Measurements from ENCODE around the gene ZNF638. TPM values are rescaled to one million over a fixed set of nuclear protein-coding genes. Genes with fewer than 3 reads are reported as not detected.

Gene ZNF638
- total RNA-seq, 1 experiment from 2014 or later: 80.8 TPM

GRCh38 chr2:71451705-71452104 is 120.1 kb downstream of the ZNF638 start:
- POLR2A ChIA-PET: no interaction called here
- no peak for DNase-seq (ENCODE audit: low read depth, low spot score)
- in situ Hi-C loops (cut with HindIII; ENCODE audit: low pct_unique_long_range_greater_than_20kb, low sequenced_read_pairs) (no loop called here), intact Hi-C loops (cut with micrococcal nuclease; ENCODE audit: unreplicated experiment) (no loop called here)
- BruUV-seq (replicated peaks): no TSS peak
- no peak for ATAC-seq
- CTCF ChIA-PET: interaction anchor here (1.1 kb wide), 1 partner anchor 10 kb away, joined by 3 read pairs; no protein-coding TSS in a partner anchor
- TF ChIP-seq TCF7L2 (IDR thresholded peaks at IDR 0.05; ENCODE audit: low read depth, low read length): no peak
- no peak for TF ChIP-seq POLR2AphosphoS5 (IDR thresholded peaks at IDR 0.05; ENCODE audit: low read depth, low read length)
- no peak for TF ChIP-seq CTCF (IDR thresholded peaks at IDR 0.05)
- no peak for TF ChIP-seq REST (IDR thresholded peaks at IDR 0.05; ENCODE audit: insufficient read depth in 1 of 2, low read depth in 2 of 2, low read length in 1 of 2)
- Histone ChIP-seq H3K4me1 (ENCODE audit: control insufficient read depth, insufficient read depth, low read length) (no peaks in the 10 kb centered on the region; the same call in 1 of the 2 replicates), H3K27me3 (ENCODE audit: control insufficient read depth, insufficient read depth, low read length) (no peaks in the 10 kb centered on the region; the same call in 1 of the 2 replicates), H3K4me3 (ENCODE audit: low read depth in 2 of 2, low read length in 2 of 2) (no peak overlapping the region), H3K27ac (ENCODE audit: low read length) (no peak overlapping the region), H3K9me3 (ENCODE audit: control insufficient read depth, insufficient read depth, low read depth, low read length) (no peaks in the 10 kb centered on the region), H3K36me3 (ENCODE audit: control insufficient read depth, insufficient read depth, low read length) (no peaks in the 10 kb centered on the region)

GRCh38 chr2:71452565-71452964 is 121.0 kb downstream of the ZNF638 start:
- intact Hi-C loops (cut with micrococcal nuclease; ENCODE audit: unreplicated experiment) (no loop called here), in situ Hi-C loops (cut with HindIII; ENCODE audit: low pct_unique_long_range_greater_than_20kb, low sequenced_read_pairs) (no loop called here)
- no peak overlapping the region for H3K27ac ChIP-seq (ENCODE audit: low read length)
- no peaks in the 10 kb centered on the region for H3K9me3 ChIP-seq (ENCODE audit: control insufficient read depth, insufficient read depth, low read depth, low read length)
- no peak for ATAC-seq
- no TSS peak for BruUV-seq (replicated peaks)
- ChIA-PET CTCF (no interaction called here), POLR2A (no interaction called here)
- no peaks in the 10 kb centered on the region for H3K36me3 ChIP-seq (ENCODE audit: control insufficient read depth, insufficient read depth, low read length)
- H3K4me3 ChIP-seq (ENCODE audit: low read depth in 2 of 2, low read length in 2 of 2): no peak overlapping the region
- no peak for DNase-seq (ENCODE audit: low read depth, low spot score)
- no peaks in the 10 kb centered on the region; the same call in 1 of the 2 replicates for H3K27me3 ChIP-seq (ENCODE audit: control insufficient read depth, insufficient read depth, low read length)
- H3K4me1 ChIP-seq (ENCODE audit: control insufficient read depth, insufficient read depth, low read length): no peaks in the 10 kb centered on the region; the same call in 1 of the 2 replicates
- TF ChIP-seq REST (IDR thresholded peaks at IDR 0.05; ENCODE audit: insufficient read depth in 1 of 2, low read depth in 2 of 2, low read length in 1 of 2) (no peak), POLR2AphosphoS5 (IDR thresholded peaks at IDR 0.05; ENCODE audit: low read depth, low read length) (no peak), TCF7L2 (IDR thresholded peaks at IDR 0.05; ENCODE audit: low read depth, low read length) (no peak), SIN3A (IDR thresholded peaks at IDR 0.05; ENCODE audit: borderline replicate concordance, insufficient read depth, low read depth, low read length) (no peak), CTCF (IDR thresholded peaks at IDR 0.05) (no peak)

Data from Panc1 (cell line).